Cerebellar nuclear complex (tissue), 1 donor: ENCODE results near the gene IFNAR2.
"Not testable (repeated sequence)": the region's sequence is repeated elsewhere in the genome, so short reads cannot be mapped to it uniquely, and the experiment has no call there.

Experiments used
- DNase-seq, 2 experiments: peaks; one replicate each; lab custom pipeline; 2025; lab: John Stamatoyannopoulos, UW

The IFNAR2 gene

DNA sequence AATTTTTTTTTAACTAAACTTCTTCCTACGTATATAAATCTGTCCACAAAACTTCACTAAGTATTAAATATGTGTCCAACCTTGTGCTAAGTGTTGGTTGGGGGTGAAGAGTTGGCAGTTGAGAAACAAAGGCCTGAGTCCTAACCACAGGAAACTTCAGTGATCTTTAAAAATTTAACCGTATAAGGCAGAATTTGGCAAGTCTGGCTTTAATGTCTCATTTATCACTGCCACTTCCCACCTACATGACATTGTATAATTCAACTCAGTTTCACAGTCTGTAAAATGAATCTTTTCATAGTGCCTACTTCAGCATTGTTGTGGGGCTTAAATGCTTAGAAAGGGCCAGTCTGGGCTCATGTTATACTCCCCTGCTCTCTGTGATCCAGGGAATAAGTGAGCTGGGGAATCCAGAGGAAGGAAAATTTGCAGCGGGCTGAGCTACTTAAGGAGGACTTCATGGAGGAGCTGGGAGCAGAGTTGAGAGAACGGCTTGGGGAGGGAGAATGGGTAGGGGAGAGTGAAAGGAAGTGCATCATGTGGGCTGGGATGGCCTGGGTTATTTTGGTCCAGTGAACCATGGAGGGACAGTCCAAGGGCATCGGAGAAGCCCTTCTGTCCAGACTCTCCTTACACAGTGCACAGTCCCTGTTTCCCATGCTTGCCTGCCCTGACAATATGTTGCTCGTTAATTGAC, 14.5 kb downstream of the IFNAR2 start:
- DNase-seq, result no peak

DNA sequence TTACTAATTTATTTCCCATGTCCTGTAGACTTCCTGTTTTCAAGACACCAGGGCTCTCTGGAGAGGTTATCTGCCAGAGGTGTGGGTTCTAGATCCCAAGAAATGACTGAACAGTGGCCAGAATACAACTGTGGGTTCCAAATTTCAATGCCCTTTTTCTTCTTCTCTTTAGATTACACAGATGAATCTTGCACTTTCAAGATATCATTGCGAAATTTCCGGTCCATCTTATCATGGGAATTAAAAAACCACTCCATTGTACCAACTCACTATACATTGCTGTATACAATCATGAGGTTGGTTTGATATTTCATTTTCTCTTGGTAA, 15.0 kb downstream of the IFNAR2 start:
- DNase-seq, result no peak

DNA sequence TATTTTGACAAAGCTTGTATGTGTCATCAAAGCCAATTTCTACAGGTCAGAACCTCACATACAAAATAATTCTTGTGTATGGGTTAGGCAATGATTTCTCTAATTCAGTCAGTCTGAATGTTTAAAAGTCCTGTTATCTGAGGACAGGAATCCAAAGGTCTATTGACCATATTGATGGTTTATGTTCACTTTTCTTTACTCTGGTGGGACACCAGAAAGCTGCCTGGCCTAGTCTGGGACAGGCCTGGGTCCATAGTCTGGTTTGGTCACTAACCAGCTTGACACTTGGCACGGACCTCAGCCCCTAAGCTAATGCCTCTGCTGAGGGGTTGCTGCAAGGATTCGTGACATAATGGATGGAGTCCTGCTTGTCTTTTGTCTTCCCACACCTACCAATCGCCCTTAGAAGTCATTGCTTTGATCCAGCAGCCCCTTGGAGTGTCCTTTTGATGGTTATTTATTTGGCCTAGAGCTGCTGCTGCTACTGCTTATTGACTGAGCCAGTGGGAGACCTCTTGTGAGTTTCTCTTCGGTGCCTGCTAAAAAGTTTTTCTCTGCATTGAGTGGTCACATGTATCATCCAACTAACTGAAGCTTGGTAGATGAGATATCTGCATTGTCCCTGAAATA, 15.7 kb downstream of the IFNAR2 start:
- DNase-seq, result no peak

DNA sequence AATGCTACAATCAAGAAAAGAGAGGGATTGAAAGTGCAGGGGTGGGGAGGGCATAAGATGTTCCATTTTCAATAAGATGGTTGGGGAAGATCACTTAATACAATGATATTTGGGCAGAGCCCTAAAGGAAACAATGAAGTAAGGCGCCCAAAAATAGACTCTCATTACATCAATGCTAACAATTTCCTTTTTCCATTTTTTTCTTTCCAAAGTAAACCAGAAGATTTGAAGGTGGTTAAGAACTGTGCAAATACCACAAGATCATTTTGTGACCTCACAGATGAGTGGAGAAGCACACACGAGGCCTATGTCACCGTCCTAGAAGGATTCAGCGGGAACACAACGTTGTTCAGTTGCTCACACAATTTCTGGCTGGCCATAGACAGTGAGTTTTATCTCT, 16.8 kb downstream of the IFNAR2 start:
- no peak for DNase-seq

DNA sequence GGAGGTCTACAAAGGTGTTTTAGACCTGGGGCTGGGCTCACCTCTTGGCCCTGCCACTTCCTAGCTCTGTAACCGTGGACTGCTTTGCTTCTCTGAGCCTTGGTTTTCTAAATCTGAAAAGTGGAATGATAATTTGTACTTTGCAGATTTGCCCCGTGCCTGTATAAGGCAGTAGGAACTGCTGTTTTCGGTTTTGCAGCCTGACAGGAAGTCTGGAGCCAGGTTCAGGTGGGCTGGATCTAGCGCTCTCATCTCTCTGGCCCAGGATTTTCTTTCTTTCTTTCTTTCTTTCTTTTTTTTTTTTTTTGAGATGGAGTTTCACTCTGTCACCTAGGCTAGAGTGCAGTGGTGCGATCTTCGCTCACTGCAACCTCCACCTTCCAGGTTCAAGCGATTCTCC, 17.2 kb downstream of the IFNAR2 start:
- no peak for DNase-seq

DNA sequence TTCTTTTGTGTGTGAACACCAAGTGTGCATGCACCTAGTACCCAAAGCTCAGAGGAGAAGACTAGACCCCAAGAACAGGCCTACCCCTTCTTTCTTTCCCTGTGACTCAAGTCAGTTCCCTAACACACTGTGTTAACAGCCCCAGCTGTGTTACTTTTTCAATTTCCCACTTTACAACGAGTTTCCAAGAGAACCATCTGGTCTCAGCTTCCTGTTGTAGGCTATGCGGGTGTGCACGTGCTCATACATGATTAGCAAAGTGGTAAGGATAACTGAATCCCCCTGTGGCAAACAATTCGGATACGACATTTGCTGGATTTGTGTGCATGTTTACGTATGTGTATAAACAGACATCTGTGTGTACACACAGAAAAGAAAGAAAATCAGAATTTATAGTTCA, 17.9 kb downstream of the IFNAR2 start:
- no peak for DNase-seq

DNA sequence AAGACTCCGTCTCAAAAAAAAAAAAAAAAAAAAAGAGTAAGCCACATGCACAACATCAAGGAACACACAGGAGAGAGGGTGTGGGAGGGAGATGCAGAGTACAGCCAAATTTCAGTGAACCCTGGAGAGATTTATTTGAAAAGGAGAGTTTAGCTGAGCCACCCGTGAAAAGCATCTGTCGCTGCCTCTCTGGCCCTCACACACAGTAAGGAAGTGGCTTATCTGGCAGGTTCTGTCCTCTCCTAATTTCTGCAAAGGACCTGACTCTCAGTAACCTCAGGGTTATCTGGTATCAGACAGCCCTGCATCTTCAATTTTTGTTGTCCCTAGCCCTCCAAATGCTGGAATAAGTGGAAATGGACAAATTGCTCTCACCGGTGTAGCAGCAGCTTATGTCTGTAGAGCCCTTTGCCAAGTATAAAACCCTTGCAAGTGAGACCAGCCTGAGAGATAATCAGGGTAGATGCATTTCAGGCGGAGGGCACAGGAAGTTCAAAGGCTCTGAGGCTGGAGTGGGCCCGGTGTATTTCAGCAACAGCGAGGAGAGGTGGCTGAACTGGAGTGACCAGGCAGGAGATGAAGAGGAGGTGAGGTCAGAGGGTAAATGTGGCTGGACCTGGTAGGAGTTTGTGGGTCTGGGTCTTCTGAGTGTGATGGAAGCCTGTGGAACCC, 19.7 kb downstream of the IFNAR2 start:
- DNase-seq, result no peak

DNA sequence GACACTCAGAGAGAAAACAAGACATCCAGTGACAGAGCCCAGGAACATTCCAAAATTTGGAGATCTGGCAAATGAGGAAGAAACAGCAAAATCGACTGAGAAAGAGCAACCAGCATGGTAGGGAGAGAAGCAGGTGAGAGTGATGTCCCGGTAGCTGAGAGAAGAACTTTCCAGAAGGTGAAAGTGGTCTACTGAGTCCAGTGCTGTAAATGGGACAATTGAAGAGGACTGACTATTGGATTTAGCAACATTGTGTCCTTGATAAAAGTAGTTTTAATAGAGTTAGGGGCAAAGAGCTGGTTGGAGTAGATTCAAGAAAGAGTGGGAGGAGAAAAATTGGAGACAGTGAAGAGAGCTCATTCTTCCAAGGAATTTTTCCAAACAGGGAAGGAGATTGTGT, 21.4 kb downstream of the IFNAR2 start:
- no peak for DNase-seq

DNA sequence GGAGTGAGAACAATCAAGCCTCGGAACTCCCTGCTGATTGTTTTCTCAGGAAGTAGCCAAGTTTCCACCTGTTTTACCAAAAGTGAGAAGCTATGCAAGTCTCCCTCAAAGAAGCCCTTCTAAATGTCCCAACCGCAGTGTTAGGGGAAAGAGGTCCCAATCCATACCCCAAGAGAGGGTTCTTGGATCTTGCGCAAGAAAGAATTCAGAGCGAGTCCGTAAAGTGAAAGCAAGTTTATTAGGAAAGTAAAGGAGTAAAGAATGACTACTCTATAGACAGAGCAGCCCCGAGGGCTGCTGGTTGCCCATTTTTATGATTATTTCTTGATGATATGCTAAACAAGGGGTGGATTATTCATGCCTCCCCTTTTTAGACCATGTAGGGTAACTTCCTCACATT, 23.6 kb downstream of the IFNAR2 start:
- DNase-seq, result not testable (repeated sequence)

DNA sequence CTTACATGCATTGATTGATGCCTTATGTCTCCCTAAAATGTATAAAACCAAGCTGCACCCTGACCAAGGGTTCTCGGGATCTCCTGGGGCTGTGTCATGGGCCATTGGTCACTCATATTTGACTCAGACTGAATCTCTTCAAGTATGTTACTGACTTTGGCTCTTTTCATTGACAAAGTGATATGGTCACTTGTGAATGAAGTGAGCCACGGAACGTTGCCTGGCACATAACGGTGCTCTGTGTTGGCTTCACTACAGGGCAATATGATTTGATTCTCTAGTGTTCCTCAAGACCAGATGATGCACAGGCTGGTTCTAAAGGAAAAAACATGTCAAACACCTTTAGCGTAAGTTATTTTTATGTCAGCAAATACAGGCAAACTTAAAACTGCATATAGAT, 25.0 kb downstream of the IFNAR2 start:
- no peak for DNase-seq

DNA sequence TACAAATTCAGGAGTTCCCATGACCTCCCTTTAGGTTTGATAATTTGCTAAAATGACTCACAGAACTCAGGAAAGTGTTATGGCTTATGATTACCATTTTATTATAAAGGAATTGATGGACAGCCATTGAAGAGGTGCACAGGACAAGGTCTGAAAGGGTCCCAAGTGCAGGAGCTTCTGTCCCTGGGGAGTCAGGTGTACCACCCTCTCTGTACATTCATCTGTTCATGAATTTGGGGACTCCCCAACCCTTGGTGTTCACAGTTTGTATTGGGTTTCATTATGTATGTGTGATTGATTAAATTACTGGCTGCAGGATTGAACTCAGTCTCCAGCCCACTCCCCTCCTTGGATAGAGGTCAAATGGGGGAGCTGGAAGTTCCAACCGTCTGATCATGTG, 25.7 kb downstream of the IFNAR2 start:
- DNase-seq, result no peak

DNA sequence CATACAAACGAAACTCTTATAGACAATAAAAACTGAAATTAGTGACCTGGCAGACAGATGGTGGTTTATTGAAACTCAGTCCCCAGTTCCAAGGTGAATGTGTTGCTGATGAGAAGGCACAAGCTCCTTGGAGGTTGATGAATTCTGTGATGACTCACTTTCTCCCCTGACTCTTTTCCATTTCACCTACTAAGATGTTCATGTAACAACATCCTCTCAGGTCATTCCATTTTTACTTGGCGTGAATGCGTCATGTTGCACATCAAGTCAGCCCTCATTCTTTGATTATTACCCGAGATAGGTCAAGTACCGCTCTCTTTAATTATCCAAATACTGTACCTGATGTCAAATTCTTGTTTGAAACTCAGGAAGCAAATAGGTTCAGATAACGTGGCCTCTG, 26.3 kb downstream of the IFNAR2 start:
- DNase-seq, result no peak

DNA sequence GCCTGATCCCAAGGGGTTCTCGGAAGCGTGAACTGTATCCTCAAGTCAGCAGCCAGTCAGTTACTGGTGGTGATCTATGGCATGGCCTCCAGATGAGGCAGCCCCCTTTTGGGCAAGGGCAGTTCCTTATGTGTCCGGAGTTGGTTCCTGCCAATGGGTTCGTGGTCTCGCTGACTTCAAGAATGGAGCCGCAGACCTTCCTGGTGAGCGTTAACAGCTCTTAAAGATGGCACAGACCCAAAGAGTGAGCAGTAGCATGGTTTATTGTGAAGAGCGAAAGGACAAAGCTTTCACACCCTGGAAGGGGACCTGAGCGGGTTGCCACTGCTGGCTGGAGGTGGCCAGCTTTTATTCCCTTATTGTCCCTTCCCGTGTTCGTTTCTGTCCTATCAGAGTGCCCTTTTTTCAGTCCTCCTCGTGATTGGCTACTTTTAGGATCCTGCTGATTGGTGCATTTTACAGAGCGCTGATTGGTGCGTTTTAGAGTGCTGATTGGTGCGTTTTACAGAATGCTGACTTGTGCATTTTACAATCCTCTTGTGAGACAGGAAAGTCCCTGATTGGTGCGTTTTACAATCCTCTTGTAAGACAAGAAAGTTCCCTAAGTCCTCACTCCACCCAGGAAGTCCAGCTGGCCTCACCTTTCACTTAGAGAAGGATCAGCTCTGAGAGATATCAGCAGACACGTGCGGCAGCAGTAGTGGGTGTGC, 27.5 kb downstream of the IFNAR2 start:
- no peak for DNase-seq

DNA sequence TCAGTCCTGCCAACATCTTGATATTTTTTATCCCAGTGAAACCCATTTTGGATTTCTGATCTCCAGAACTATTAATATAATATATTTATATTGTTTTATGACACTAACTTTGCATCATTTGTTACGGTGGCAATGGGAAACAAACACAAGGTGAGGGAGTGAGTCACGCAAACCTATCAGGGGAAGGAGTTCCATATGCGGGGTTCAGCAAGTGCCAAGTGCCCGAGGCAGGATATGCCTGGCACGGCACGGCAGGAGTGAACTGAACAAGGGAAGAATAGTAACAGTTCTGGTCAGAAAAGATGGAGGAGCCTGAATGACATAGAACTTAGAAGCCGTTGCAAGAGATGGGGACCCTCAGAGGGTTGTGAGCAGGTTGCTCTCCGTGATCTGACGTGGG, 28.7 kb downstream of the IFNAR2 start:
- no peak for DNase-seq

DNA sequence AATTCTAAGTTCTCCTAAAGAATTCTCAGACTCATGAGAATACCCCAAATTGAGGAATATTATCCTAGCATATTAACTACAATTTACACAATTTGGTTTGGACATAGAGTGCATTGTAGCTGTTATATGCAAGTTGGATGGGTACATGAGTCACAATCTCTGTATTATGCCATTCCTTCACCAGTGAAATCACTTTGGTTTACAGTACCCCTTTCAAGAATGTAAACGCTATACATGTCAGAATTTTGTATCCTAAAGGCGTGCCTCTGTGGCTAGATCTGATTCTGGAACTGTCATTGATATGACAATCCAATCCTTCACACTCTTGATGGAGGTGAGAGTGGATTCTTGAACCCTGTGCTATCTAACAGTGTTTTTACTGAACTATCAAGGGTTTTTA, 29.7 kb downstream of the IFNAR2 start:
- DNase-seq, result no peak

DNA sequence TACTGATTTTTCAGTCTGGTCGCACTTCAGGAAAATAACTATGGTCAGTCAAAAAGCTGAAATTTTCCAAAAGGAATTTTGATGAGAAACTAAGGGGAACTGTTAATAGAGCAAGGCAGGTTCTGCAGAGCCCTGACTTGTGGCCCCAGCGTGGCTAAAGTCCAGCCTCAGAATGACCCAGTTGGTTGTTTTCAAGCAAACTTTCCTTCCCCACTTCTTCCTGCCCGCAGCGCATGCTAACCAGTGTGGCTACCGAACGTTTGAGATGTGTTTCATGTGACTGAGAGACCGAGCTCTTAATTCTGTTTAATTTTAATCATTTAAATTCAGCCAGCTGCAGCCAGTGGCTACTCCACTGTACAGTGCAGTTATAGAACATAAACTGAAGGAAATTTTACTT, 30.3 kb downstream of the IFNAR2 start:
- no peak for DNase-seq

DNA sequence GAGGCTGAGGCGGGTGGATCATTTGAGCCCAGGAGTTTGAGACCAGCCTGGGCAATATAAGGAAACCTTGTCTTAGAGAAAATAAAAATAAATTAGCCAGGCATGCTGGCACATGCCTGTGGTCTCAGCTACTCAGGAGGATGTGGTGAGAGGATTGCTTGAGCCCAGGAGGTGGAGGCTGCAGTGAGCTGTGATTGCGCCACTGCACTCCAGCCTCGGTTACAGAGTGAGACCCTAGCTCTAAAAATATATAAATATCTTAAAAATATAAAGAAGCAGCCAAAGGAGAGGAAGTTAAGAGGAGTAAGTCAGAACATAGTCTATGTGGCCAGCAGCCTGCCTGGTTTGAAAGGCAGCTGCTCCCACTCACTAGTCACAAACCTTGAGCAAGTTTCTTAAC, 31.9 kb downstream of the IFNAR2 start:
- DNase-seq, result no peak

DNA sequence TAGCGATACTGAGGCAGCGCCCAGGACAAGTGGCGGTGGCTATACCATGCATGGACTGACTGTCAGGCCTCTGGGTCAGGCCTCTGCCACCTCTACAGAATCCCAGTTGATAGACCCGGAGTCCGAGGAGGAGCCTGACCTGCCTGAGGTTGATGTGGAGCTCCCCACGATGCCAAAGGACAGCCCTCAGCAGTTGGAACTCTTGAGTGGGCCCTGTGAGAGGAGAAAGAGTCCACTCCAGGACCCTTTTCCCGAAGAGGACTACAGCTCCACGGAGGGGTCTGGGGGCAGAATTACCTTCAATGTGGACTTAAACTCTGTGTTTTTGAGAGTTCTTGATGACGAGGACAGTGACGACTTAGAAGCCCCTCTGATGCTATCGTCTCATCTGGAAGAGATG, 33.2 kb downstream of the IFNAR2 start:
- no peak for DNase-seq

DNA sequence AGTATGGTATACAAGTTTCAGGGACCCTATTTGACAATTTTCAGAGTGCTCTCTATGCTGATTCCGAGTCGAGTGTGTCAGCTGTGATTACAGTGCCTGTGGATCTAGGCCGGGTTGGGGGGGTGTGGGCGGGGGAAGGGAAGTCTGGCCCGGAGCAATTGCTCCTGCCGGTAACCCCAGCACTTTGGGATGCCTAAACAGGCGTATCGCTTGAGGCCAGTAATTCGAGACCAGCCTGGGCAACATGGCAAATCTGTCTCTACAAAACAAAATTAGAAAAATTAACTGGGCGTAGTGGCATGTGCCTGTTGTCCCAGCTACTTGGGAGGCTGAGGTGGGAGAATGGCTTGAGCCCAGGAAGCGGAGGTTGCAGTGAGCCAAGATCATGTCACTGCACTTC, 34.8 kb downstream of the IFNAR2 start:
- DNase-seq, result no peak

DNA sequence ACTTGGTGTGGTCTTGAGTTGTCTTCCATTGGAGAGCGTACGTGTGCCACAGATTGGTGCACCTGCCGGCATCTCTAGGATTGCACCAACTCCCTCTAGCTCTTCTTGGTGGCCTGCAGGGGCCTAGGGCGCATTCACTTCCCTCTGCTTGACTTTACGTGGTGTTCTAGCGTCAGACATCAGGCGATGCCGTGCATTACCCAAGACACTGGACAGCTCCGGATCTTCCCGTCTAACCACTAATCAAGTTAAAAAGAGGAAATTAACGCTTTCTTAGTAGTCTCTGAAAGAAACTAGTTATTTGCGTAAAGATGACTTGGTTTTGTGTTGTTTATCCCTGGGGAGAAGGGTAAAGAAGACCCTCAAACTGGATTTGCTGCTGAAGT, 35.9 kb downstream of the IFNAR2 start:
- DNase-seq, result no peak

DNA sequence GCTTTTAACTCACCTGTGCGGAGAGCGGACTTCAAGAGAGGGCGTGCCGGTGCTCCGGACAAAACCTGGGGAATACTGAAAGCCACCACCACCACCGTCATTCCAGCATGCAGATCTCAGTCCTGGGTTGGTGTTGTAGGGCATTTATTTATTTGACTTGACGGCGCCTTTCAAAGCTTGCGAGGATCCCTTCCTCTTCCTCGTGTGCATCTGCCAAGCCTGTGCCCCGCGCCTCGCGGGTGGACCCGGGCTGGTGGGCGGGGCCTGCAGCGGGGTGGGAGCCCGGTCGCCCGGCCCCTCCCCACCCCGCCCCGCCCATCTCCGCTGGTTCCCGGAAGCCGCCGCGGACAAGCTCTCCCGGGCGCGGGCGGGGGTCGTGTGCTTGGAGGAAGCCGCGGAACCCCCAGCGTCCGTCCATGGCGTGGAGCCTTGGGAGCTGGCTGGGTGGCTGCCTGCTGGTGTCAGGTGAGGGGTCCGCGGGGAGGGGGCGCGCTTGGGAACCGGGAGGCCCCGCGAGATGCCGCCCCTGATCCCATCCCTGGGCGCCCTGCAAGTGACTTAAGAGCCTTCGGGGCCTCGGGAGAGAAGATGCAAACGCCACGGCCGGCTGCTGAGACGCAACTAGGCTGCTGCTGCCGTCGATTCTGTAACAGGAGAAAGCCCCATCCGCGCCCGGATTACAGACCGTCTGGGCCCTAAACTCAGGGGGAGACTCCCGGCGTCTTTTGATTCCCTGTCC, 36.5 kb downstream of the IFNAR2 start, which contains the start of gene IL10RB:
IL10RB (plus strand) TSS at position 318 of the 739 bp plus-strand sequence; CDS start at position 417, 99 bp downstream.
- DNase-seq, result no peak

DNA sequence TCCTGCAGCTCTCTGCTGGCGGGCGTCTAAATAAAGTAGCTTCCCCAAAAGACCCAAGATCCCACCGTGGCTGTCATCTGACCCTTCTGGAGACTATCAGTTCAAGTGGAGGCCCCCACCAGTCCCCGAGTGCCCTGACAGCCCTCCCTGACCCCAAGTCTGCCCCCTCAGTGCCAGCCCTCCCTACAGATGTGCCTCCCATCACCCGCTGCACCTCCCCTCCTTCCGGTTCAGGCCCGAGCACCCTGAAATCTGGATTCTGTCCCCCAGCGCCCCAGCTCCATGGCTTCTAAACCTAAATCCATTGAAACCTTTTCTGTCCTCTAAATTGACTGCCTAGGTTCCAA, 37.0 kb downstream of the IFNAR2 start:
- no peak for DNase-seq
